Nephron (organoid): Measurements from ENCODE around the gene VPS13D.

ENCODE experiments used
- H3K27ac Mint-ChIP-seq, 3 experiments: 2 replicates each; pipeline ENCODE4 v1.8.0; 2020; ENCODE audit warnings: mixed read lengths in 3 of 3, mild to moderate bottlenecking in 2 of 3, moderate library complexity in 1 of 3
- H3K27me3 Mint-ChIP-seq: 2 replicates; pipeline ENCODE4 v1.8.0; 2021; ENCODE audit warnings: low read depth, mild to moderate bottlenecking, moderate library complexity, mixed read lengths
- H3K36me3 Mint-ChIP-seq: 2 replicates; pipeline ENCODE4 v1.8.0; 2020; ENCODE audit warnings: low read depth, mixed read lengths
- H3K4me1 Mint-ChIP-seq: 2 replicates; pipeline ENCODE4 v1.8.0; 2020; ENCODE audit warnings: mixed read lengths
- H3K4me3 Mint-ChIP-seq, 3 experiments: 2 replicates each; pipeline ENCODE4 v1.8.0; 2020; ENCODE audit warnings: mild to moderate bottlenecking in 3 of 3, mixed read lengths in 3 of 3, moderate library complexity in 2 of 3
- H3K9me3 Mint-ChIP-seq: 2 replicates; pipeline ENCODE4 v1.8.0; 2020; ENCODE audit warnings: mixed read lengths
- CTCF ChIP-seq, 3 experiments: fragments of 200-600 bp; sonication (generic); IDR thresholded peaks; one replicate each; pipeline ENCODE4 v1.5.0; 2021; ENCODE audit warnings: antibody characterized with exemption in 3 of 3; ENCODE audit not compliant: unreplicated experiment in 3 of 3

VPS13D gene

GRCh38 chr1:12245733-12246132 lies 15.9 kb downstream of the VPS13D start:
- H3K9me3 Mint-ChIP-seq, result no peaks in the 10 kb centered on the region
- H3K4me3 Mint-ChIP-seq, result no peak overlapping the region
- TF ChIP-seq CTCF (IDR thresholded peaks at IDR 0.05; ENCODE audit: unreplicated experiment in 3 of 3), result no peak
- peak overlapping the region in 1 of 3 experiments; percentile 20 for H3K27ac Mint-ChIP-seq
- H3K4me1 Mint-ChIP-seq, result no peaks in the 10 kb centered on the region
- peaks cover 65% of the 10 kb centered on the region for H3K36me3 Mint-ChIP-seq
- no peaks in the 10 kb centered on the region for H3K27me3 Mint-ChIP-seq

GRCh38 chr1:12246584-12246983 lies 16.8 kb downstream of the VPS13D start:
- no peaks in the 10 kb centered on the region for H3K9me3 Mint-ChIP-seq
- peaks cover 4% of the 10 kb centered on the region for H3K4me1 Mint-ChIP-seq
- no peak for TF ChIP-seq CTCF (IDR thresholded peaks at IDR 0.05; ENCODE audit: unreplicated experiment in 3 of 3)
- peaks cover 66% of the 10 kb centered on the region for H3K36me3 Mint-ChIP-seq
- no peak overlapping the region for H3K27ac Mint-ChIP-seq
- no peaks in the 10 kb centered on the region for H3K27me3 Mint-ChIP-seq
- no peak overlapping the region for H3K4me3 Mint-ChIP-seq

- H3K27me3 Mint-ChIP-seq, result no peaks in the 10 kb centered on the region
- TF ChIP-seq CTCF (IDR thresholded peaks at IDR 0.05; ENCODE audit: unreplicated experiment in 3 of 3), result no peak
- H3K36me3 Mint-ChIP-seq, result peaks cover 61% of the 10 kb centered on the region
- peaks cover 4% of the 10 kb centered on the region for H3K4me1 Mint-ChIP-seq
- no peak overlapping the region for H3K4me3 Mint-ChIP-seq
- H3K9me3 Mint-ChIP-seq, result no peaks in the 10 kb centered on the region
- no peak overlapping the region for H3K27ac Mint-ChIP-seq
These were observed 19.4 kb downstream of the VPS13D start for GRCh38 chr1:12249181-12249580.

- Mint-ChIP-seq H3K9me3 (no peaks in the 10 kb centered on the region), H3K27me3 (no peaks in the 10 kb centered on the region), H3K4me1 (peaks cover 4% of the 10 kb centered on the region), H3K36me3 (peaks cover 55% of the 10 kb centered on the region), H3K4me3 (no peak overlapping the region), H3K27ac (no peak overlapping the region)
- no peak for TF ChIP-seq CTCF (IDR thresholded peaks at IDR 0.05; ENCODE audit: unreplicated experiment in 3 of 3)
These were observed 19.9 kb downstream of the VPS13D start for GRCh38 chr1:12249748-12250147.

- no peak for TF ChIP-seq CTCF (IDR thresholded peaks at IDR 0.05; ENCODE audit: unreplicated experiment in 3 of 3)
- H3K27ac Mint-ChIP-seq, result peak overlapping the region in 1 of 3 experiments; percentile 24
- no peaks in the 10 kb centered on the region for H3K9me3 Mint-ChIP-seq
These were observed 21.6 kb downstream of the VPS13D start for GRCh38 chr1:12251442-12251841.

GRCh38 chr1:12255913-12256312 lies 26.1 kb downstream of the VPS13D start:
- no peaks in the 10 kb centered on the region for H3K27me3 Mint-ChIP-seq
- H3K4me3 Mint-ChIP-seq, result no peak overlapping the region
- H3K4me1 Mint-ChIP-seq, result peaks cover 4% of the 10 kb centered on the region
- no peaks in the 10 kb centered on the region for H3K9me3 Mint-ChIP-seq
- peaks cover 58% of the 10 kb centered on the region for H3K36me3 Mint-ChIP-seq
- no peak for TF ChIP-seq CTCF (IDR thresholded peaks at IDR 0.05; ENCODE audit: unreplicated experiment in 3 of 3)
- no peak overlapping the region for H3K27ac Mint-ChIP-seq

More at GRCh38 chr1:12251442-12251841, 21.6 kb downstream of the VPS13D start:
- H3K36me3 Mint-ChIP-seq, result peaks cover 51% of the 10 kb centered on the region
- peaks cover 4% of the 10 kb centered on the region for H3K4me1 Mint-ChIP-seq
- H3K27me3 Mint-ChIP-seq, result no peaks in the 10 kb centered on the region
- no peak overlapping the region for H3K4me3 Mint-ChIP-seq
